Stimulated activated CD8-positive, alpha-beta memory T cell treated with anti-CD3 and anti-CD28 coated beads, Interleukin-15, amount 100 ng/mL, for 24 hours (primary cell): ENCODE results near the gene GPD1.
"Not testable (repeated sequence)": the region's sequence is repeated elsewhere in the genome, so short reads cannot be mapped to it uniquely, and the experiment has no call there.

ENCODE experiments used
- DNase-seq: peaks from one replicate; pipeline ENCODE4 v3.0.0-alpha.2; 2020; ENCODE audit warnings: low read depth

Gene GPD1

DNA sequence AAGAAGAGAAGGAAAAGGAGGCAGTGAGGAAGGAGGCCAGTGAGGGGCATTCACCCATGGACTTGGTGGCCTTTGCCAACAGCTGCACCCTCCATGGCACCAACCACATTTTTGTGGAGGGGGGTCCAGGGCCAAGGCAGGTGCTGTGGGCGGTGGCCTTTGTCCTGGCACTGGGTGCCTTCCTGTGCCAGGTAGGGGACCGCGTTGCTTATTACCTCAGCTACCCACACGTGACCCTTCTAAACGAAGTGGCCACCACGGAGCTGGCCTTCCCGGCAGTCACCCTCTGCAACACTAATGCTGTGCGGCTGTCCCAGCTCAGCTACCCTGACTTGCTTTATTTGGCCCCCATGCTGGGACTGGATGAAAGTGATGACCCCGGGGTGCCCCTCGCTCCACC lies 30.1 kb upstream of the GPD1 start:
- no peak for DNase-seq

DNA sequence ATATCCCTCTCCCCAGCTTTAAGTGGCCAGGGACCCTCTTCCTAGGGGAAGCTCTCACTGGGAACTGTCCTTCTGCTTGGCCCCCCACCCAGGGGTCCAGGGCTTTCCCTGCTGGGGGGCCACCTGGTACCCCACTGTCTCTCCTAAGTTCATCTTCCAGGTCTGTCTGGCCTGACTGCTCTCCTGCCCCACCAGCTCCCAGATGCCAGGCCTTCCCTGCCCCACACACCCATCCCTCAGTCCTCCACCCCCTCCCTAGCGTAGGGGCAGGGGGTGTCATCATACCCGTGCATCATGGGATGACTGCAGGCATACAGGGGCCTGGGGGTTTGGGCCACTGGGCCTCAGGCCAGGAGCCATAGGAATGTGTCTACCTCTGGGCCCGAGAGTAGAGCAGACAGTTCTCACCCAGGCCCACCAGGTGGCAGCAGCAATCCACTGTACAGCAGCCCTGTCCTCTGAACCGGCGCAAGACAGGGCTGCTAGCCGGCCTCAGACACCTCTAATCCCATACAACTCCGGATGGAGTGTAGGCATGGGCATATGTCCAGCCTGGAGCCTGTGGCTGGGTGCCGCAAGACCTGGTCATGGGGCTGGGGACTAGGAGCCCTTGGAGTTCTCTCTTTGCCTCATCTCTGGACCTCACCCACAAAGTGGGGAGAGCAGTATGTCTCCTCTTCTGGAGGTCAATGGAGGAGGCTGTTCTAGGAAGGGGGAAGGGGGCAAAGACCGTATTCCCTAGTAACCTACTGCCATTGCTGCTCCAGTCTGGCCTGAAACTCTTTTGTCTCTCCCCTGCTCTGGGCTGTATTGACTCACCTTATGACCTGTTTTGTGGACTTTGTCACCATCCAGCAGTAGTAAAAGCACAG lies 28.6 kb upstream of the GPD1 start:
- peak; percentile 57 for DNase-seq

DNA sequence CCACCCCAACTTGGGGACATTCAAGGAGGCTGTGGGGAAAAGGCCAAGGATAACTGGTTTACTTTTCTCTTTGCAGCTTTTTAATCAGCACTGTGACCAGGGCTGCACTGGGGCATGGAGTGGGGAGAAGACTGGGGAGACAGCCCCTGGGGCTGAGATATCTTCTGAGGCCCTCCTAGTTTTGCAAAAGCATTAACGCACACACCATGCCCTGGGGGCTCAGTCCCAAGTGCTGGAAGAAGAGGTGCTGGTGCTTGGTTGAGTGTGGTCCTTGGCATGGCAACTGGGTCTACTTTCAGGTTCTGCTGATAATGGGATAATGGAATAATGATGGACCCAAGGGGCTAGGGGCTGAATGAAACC lies 28.0 kb upstream of the GPD1 start:
- DNase-seq: no peak

DNA sequence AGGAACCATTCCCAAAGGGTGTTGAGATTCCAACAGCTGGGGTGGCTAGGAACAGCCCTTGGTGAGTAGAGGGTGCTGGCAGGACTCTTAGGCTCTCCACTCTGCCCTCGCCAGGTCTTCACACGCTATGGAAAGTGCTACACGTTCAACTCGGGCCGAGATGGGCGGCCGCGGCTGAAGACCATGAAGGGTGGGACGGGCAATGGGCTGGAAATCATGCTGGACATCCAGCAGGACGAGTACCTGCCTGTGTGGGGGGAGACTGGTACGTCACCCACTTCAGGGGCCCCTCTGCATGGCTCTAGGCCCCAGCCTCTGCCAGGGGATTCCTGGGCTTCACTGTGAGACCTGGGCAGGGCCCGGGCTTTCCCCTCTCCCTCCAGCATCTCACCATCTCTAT lies 26.7 kb upstream of the GPD1 start:
- DNase-seq: no peak

DNA sequence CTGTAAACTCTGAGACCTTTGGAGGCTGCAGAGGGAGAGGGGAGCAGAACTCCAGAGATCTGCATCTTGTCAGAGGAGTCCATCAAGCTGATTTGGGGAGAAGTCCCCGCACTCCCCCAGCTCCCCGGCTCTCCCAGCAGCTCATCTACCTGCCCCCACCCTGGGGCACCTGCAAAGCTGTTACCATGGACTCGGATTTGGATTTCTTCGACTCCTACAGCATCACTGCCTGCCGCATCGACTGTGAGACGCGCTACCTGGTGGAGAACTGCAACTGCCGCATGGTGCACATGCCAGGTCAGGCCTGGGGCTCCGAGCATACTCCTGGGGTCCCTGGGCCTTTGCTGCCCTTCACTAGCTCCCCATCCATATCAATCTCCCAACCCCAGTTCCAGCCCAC lies 25.5 kb upstream of the GPD1 start:
- DNase-seq: no peak

DNA sequence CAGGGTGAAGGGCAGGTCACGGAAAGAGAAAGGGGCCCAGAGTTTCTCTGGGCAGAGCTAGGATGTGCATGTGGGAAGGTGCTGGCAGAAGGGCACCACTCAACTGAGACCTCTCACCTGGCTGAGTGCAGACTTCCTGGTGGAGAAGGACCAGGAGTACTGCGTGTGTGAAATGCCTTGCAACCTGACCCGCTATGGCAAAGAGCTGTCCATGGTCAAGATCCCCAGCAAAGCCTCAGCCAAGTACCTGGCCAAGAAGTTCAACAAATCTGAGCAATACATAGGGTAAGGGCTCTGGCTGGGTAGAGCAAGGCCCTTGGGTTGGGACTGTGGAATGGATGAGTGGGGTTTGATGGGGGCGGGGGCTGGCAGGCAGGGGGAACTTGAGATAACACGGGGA lies 24.0 kb upstream of the GPD1 start:
- DNase-seq: no peak

DNA sequence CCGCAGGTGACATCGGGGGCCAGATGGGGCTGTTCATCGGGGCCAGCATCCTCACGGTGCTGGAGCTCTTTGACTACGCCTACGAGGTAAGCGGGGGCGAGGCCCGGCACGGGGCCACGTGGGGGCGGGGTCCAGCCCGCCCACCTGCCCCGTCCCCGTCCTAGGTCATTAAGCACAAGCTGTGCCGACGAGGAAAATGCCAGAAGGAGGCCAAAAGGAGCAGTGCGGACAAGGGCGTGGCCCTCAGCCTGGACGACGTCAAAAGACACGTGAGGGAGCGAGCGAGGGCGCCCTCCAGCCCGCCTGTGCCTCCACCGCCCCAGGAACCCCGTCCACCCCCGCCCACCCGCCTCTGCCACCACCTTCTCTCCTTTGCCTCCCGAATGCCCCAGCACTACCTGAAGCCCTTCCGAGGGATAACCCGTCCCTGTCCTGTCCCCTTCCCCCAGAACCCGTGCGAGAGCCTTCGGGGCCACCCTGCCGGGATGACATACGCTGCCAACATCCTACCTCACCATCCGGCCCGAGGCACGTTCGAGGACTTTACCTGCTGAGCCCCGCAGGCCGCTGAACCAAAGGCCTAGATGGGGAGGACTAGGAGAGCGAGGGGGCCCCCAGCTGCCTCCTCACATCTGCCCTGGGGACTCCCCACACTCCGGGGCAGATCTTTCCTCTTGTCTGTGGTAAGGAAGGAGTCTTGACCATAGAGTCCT lies 22.6 kb upstream of the GPD1 start:
- no peak for DNase-seq

DNA sequence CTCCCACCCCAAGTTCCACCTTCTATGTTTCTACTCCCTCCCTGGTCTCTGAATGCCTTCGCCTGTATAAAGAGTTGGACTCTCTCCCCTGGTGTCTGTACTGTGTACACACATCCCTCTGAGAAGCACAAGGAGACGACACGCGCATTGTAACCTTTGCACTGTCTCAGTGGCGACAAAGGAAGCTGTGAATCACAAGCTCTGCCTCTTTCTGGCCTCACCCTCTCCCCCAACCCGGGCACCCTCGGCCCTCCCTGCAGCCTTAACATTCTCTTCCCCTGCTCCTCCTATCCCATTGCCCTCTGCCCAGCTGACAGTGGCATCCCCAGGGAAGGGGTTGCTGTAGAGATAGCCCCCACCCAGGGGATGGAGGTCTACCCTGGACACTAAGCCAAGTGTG lies 21.2 kb upstream of the GPD1 start:
- no peak for DNase-seq

DNA sequence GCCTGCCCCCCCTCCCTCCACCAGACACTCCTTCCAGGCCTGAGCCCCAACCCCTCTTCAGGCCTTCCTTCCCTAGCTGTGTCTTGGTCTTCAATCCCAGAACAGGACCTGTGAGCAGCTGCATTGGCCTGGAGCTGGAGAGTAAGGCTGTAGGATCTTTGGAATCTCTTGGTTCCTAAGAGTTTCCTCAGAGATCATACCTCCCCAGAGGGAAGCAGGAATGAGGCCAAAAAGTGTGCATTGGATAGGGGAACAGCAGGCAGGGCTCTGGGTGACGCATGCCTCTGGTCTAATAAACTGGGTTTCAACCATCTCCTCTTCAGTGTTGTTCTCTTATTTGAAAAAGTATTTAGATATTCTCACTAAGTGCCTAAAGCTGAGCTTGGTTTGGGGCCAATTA lies 20.5 kb upstream of the GPD1 start:
- no peak for DNase-seq

DNA sequence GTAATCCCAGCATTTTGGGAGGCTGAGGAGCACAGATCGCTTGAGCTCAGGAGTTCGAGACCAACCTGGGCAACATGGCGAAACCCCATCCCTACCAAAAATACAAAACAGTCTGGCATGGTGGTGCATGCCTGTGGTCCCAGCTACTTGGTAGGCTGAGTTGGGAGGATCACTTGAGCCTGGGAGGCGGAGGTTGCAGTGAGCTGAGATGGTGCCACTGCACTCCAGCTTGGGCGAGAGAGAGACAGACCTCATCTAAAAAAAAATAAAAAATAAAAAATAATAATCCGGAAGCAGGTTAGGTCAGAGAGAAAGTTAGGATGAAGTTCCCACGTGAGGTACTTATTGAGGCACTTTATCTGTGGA lies 19.4 kb upstream of the GPD1 start:
- not testable (repeated sequence) for DNase-seq

DNA sequence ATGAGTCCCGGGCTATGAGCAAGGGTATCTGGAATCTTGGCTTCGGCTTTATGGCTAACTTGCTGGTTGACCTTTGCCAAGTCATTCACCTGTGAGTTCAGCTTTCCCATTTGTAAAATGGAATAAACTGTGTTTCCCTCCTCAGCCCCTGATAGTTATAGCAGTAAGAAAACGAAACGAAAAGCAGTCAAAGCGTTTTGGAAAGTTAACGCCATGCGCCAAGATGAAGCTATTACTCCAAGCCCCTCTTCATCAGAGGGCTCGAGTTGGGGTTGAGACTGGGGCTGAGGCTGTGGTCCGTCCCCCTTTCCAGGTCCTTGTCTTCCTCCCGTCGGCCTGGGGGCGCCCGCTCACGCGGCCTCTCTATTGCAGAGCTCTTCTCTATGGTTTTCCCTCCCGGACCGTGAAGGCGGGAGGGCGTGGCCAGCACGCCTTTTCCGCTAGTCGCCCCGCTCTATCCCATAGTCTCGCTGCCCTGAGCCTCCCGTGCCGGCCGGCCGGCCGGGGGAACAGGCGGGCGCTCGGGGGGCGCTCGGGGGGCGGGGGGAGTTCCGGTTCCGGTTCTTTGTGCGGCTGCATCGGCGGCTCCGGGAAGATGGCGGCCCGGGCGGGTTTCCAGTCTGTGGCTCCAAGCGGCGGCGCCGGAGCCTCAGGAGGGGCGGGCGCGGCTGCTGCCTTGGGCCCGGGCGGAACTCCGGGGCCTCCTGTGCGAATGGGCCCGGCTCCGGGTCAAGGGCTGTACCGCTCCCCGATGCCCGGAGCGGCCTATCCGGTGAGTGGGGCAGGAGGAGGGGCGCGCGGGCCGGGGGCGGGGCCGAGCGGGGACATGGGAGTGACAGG lies 18.8 kb upstream of the GPD1 start, which contains the start of gene SMARCD1:
Gene SMARCD1 (plus strand): TSS at position 568 of the 840 bp plus-strand sequence. CDS start 28 bp downstream, at position 596.
- DNase-seq: peak; percentile 55

DNA sequence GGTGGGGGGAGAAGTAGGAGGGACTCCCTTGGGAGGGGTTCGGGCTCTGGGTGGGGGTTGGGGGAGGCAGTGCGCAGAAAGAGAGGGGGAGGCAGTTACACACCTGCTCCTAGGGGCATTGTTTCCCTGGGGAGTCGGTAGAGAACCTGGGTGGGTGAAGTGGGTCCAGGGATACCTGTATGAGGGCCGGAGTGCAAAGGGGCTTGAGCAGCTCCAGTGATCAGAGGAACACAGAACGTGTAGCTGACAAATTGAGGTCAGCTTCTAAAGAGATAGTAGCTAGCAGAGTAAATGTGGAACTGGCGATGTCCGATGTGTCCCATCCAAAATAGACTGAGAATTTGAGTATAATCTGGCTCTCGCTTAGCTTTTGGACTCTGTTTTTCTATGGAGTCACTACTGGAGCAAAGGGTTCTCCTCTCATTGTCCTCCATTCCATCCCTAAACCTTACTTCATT lies 18.2 kb upstream of the GPD1 start:
- DNase-seq: no peak

DNA sequence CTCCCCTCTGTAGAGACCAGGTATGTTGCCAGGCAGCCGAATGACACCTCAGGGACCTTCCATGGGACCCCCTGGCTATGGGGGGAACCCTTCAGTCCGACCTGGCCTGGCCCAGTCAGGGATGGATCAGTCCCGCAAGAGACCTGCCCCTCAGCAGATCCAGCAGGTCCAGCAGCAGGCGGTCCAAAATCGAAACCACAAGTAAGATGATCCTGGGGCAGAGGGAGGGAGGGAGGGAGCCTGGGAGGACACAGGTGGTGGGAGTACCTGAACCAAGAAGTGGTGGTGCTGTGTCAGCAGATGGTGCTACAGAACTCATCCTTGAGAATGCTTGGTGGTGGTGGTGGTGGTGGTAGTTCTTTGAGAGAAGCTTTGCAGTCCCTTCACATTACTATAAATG lies 17.7 kb upstream of the GPD1 start:
- no peak for DNase-seq

DNA sequence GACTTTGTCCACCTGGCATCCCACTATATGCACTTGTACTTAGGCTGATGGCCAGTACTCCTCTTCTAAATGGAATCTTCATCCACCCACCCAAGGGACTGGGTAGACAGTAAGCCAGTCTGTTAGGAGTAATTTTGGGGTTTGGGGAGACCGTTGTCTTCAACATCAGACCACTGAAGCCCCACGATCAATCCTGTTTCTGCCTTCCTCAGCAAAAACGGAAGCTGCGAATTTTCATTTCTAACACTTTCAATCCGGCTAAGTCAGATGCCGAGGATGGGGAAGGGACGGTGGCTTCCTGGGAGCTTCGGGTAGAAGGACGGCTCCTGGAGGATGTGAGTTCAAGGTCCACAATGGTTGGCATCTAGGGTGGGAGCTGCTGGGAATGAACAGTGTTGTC lies 16.7 kb upstream of the GPD1 start:
- no peak for DNase-seq

DNA sequence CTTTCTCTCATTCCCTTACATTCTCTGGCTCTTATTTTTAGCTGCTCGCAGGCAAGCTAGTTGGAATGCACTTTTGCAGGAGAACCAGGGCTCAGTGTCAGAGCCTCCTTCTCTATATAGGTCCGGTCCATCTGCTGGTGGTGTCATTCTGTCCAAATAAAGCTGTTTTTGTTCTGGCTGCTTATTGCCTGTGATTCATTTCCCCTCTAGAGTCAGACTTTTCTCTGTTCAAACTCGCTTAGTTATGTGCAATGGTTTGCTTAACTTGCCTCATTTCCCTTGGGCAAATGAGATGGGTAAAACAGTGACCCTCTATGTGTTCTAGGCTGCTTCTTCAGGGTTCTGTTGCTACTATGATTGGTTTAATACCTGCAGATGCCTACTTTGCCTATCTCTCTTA lies 15.8 kb upstream of the GPD1 start:
- DNase-seq: no peak

DNA sequence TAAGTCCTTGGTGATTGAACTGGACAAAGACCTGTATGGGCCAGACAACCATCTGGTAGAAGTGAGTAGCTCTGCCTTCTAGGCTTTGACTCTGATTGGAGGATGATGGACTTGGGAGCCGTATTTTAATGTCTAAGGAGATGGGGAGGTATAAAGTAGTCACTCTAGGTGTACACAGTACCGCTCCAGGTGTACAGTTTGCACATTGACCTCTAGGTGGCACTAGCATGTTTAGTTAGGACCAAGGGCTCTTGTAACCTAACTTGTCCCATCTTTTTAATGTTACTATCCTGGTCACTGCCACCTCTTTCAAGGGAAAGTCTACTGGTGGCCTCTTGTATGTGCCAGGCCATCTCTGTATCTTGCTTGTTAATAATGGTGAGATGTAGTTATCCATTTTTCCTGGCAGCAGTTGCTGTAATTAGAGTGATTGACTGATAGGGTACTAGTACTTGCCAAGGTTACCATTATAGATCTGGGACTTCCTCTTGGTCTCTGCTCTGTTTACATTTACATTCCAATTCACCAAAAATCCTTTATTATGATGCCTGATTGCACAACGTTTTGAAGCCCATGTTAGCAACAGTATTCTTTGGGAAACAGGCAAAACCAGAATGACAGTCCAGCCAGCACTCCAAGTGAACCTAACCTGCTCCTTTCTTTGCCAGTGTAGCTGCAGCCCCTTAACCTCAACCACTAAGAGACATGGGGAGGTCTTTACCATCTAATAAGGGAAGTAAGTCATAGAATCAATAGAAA lies 15.1 kb upstream of the GPD1 start:
- DNase-seq: no peak

DNA sequence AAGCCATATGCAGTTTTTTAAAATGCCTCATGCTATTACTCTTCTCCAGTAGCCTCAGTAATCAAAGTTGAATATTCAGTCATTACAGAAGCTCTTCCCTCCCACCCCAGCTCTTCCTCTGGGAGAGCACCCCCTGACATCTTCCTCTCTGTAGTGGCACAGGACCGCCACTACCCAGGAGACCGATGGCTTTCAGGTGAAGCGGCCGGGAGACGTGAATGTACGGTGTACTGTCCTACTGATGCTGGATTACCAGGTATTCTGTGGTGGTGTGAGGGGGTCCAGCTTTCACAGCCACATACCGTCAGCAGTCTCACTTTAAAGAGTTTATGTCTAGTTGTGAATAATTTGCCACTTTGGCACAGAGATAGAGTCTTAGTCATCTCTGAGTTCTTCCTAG lies 14.1 kb upstream of the GPD1 start:
- no peak for DNase-seq

DNA sequence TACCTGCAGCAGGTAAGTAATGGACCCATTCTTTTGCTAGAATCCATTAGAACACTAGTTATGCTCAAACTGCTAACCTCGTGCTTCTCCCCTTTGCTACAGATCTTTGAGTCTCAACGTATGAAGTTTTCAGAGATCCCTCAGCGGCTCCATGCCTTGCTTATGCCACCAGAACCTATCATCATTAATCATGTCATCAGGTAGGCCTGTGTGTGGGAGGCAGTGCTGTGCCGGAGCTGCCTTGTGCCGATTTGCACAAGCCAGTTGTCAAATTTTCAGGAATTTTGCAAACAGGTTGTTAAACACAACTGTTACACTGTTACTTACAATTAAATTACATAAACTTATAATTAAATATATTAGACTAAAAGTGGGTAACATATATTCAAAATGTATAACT lies 13.4 kb upstream of the GPD1 start:
- DNase-seq: no peak

DNA sequence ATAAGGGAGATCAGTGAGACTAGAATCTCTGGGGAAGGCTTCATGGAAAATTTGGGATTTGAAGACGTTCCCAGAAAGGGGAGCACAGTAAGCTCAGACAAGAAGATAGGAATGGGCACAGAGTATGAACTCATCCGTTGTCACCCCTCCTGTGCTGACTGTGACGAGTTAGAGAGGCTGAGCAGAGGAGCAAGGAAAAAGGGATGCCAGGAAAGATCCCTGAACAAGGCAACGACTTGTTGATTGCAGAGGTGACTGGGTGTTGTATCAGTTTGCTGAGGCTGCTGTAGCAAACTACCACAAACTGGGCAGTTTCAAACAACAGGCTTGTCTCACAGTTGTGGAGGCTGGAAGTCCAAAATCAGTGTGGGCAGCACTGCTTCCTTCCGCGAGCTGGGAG lies 5.9 kb upstream of the GPD1 start:
- DNase-seq: no peak

DNA sequence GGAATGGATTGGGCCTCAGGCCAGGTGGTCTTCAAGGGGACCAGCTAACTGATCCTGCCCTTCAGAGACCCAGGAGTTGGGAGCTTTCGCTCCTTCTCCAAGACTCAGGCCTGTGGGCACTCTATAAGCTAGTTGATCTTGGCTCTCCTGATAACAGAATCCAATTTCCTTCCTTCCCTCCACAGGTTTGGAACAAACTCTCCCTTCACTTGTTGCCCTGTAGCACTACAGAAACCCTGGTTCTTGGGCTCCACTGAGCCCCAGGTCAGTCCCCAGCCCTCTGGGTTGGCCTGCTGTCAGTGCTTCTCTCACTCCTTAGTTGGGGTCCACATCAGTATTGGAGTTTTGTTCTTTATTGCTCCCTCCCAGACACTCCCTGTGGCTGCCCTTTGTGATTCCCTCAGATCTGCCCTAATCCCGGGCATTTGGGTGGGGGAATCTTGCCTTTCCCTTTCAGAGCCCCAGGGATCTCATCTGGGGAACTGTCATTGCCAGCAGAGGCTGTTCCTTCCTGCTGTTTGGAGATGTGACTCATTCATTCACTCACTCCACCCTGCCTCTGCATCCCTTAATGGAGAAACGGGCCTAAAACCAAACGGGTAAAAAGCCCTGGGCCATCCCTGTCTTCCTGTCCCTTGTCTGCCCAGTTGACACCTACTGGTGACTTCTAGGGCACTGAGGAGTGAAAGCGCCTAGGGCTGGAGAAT lies 4.4 kb upstream of the GPD1 start:
- no peak for DNase-seq

DNA sequence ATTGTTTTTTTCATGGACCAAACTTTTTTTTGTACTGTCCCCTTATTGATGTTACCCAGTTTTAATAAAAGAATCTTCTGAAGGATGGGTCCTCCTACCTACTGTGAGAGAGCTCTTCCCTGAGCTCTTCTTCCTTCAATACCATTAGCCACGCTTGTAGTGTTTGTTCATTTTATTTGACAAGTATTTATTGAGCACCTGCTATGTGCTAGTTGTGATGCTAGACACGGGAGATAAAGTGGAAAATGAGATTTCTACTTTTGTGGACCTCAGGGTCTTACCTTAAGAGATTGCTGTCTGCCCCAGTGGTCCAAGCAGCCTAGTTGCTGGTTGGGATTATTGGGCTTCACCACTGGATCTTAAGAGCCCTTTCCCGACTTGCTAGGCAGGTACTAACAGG lies 3.2 kb upstream of the GPD1 start:
- no peak for DNase-seq
